GM19238 (cell line): ENCODE data around the gene TAF11L13.
"Not testable (repeated sequence)": the region's sequence is repeated elsewhere in the genome, so short reads cannot be mapped to it uniquely, and the experiment has no call there.

Experiments used
- DNase-seq: peaks from one replicate; pipeline ENCODE4 v3.0.0; 2011; ENCODE audit warnings: low spot score; ENCODE audit not compliant: insufficient read length

TAF11L13 gene

GRCh38 chr5:17631788-17632187 is at the start of gene TAF11L13:
Gene TAF11L13, plus strand, starts transcription at chr5:17632088.
- DNase-seq = not testable (repeated sequence)

DNA sequence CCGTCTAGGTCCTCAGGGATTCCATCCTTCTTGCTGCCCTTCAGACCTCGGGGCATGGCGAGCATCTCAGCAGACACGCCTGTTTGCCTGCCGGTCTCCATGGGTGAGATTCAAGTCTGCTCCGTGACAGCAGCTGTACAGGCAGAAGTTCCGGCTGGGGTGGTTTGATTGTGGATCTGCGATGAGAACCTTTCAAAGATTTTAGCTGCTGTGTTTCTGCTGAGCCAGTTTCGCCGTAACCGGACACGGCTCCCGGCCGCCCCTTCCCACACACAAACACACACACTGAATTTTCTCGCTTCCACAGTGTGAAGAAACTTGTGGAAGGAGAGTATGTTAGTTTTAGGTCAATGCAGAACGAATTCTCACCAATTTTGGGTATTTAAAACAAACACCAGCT is 46.2 kb upstream of the TAF11L13 start, which contains the start of gene TAF11L7:
Gene TAF11L7, minus strand, starts transcription at position 101 of the 400 bp plus-strand sequence.
- not testable (repeated sequence) for DNase-seq

GRCh38 chr5:17590860-17591259 is 41.0 kb upstream of the TAF11L13 start, which contains the start of gene TAF11L8:
Gene TAF11L8, minus strand, starts transcription at chr5:17590960.
- not testable (repeated sequence) for DNase-seq

- not testable (repeated sequence) for DNase-seq
These were observed 37.6 kb upstream of the TAF11L13 start, which contains the start of gene TAF11L9 for GRCh38 chr5:17594255-17594654. Gene TAF11L9, minus strand, starts transcription at chr5:17594394.

- DNase-seq = not testable (repeated sequence)
These were observed 34.2 kb upstream of the TAF11L13 start, which contains the start of gene TAF11L10 for GRCh38 chr5:17597728-17598127. Gene TAF11L10, minus strand, starts transcription at chr5:17597828.

GRCh38 chr5:17603880-17604279 is 28.0 kb upstream of the TAF11L13 start, which contains the start of gene TAF11L11:
Gene TAF11L11, plus strand, starts transcription at chr5:17604183.
- DNase-seq = not testable (repeated sequence)

DNA sequence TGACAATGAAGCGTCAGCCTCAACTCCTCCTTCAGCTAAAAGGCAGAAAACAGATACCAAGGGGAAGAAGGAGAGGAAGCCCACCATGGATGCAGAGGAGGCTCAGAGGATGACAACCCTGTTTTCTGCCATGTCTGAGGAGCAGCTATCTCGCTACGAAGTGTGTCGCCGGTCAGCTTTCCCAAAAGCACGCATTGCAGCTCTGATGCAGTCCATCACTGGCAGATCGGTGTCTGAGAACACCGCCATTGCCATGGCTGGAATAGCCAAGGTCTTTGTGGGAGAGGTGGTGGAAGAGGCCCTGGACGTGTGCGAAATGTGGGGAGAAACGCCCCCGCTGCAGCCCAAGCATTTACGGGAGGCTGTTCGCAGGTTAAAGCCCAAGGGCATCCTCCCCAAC is 26.9 kb upstream of the TAF11L13 start:
- no peak for DNase-seq

GRCh38 chr5:17607461-17607860 is 24.4 kb upstream of the TAF11L13 start:
- not testable (repeated sequence) for DNase-seq

GRCh38 chr5:17610092-17610491 is 21.8 kb upstream of the TAF11L13 start, which contains the start of gene TAF11L12:
Gene TAF11L12, plus strand, starts transcription at chr5:17610392.
- not testable (repeated sequence) for DNase-seq

GRCh38 chr5:17614872-17615605 is 16.8 kb upstream of the TAF11L13 start:
- no peak for DNase-seq

- DNase-seq = no peak
These were observed 12.5 kb upstream of the TAF11L13 start for GRCh38 chr5:17619354-17619753.

GRCh38 chr5:17620627-17621026 is 11.3 kb upstream of the TAF11L13 start:
- no peak for DNase-seq

- DNase-seq = no peak
These were observed 6.2 kb upstream of the TAF11L13 start for GRCh38 chr5:17625686-17626085.

DNA sequence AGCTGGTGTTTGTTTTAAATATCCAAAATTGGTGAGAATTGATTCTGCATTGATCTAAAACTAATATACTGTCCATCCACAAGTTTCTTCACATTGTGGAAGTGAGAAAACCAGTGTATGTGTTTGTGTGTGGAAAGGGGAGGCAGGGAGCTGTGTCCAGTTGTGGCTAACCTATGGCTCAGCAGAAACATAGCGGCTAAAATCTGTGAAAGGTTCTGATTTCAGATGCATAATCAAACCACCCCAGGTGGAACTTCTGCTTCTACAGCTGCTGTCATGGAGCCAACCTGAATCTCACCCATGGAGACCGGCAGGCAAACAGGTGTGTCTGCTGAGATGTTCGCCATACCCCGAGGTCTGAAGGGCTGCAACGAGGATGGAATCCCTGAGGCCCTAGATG is 2.3 kb downstream of the TAF11L13 start, which contains the start of gene TAF11L14:
Gene TAF11L14, plus strand, starts transcription at position 301 of the 400 bp plus-strand sequence.
- DNase-seq = no peak

GRCh38 chr5:17649232-17649631 is 17.3 kb downstream of the TAF11L13 start:
- DNase-seq = not testable (repeated sequence)

- DNase-seq = not testable (repeated sequence)
These were observed 23.4 kb downstream of the TAF11L13 start for GRCh38 chr5:17655201-17655759.

DNA sequence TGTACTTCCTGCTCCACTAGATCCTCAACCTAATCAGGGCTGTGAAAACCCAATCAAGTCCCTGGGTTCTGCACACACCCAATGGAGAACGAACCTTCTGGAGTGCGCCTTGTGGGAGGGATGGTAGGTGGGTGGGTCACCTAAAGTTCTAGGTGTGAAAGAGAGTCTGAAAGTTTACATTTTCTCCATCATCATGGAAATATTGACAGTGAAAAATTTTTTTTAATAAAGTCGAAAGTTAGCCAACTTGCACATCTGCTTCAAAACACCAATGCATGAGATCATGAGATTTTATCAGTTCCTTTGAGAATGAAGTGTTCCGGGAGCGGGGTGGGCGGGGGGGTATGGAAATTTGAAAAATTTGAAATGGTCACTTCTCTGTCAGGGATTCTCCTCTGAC is 24.0 kb downstream of the TAF11L13 start:
- DNase-seq = no peak

GRCh38 chr5:17663182-17663581 is 31.3 kb downstream of the TAF11L13 start:
- no peak for DNase-seq

GRCh38 chr5:17665836-17666235 is 33.9 kb downstream of the TAF11L13 start:
- DNase-seq = no peak

- DNase-seq = no peak
These were observed 34.9 kb downstream of the TAF11L13 start for GRCh38 chr5:17666726-17667235.

DNA sequence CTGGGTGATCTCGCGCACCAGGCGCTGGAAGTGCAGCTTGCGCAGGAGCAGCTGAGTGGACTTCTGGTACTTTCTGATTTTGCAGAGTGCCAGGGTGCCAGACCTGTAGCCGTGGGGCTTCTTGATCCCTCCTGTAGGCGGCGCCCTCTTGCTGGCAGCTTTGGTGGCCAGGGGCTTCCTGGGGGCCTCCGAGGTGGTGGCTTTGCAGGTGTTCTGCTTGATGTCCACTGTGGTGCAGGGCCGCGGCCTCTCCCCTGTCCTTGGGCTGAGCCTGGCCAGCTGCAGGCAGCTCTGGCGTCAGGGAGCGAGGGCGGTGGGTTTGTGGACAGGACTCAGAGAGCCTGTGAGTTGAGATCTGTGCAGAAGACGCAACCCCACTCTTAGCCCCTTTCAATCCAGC is 38.5 kb downstream of the TAF11L13 start:
- DNase-seq = no peak

GRCh38 chr5:17678751-17679324 is 47.0 kb downstream of the TAF11L13 start:
- no peak for DNase-seq
